B cell (primary cell): ENCODE results near the gene SPTBN1. TPM values are rescaled to one million over a fixed set of nuclear protein-coding genes. Genes with fewer than 3 reads are reported as not detected.

Source experiments
- ATAC-seq: fragments of 200-7000 bp; cut with Tn5 transposase; one replicate; pipeline ENCODE4 v1.10.0; 2021; ENCODE audit warnings: low read depth, mild to moderate bottlenecking, moderate number of reproducible peaks, moderate library complexity
- CTCF ChIA-PET: fragments of 350-600 bp; sonication (Branson Sonifier 250); formaldehyde crosslinking; loops from one replicate; lab custom pipeline; 2021; ENCODE audit warnings: antibody characterized with exemption, inconsistent platforms; lab: Charles Lee
- POLR2A ChIA-PET: fragments of 350-600 bp; sonication (Branson Sonifier 250); formaldehyde crosslinking; loops from one replicate; lab custom pipeline; 2021; ENCODE audit warnings: antibody characterized with exemption; lab: Charles Lee
- DNase-seq: peaks from one replicate; pipeline ENCODE4 v3.0.0; 2013
- H2AFZ ChIP-seq: 2 replicates; pipeline ENCODE4 v1.6.1; 2012; ENCODE audit warnings: mild to moderate bottlenecking, low read depth, low read length; ENCODE audit not compliant: insufficient read depth, poor library complexity, severe bottlenecking
- H3K27ac ChIP-seq, 2 donors: 1 replicate in 1 of 2; 2 replicates in 1 of 2; pipeline ENCODE4 v1.5.1; 2012 to 2013; ENCODE audit warnings: low read length in 2 of 2, mild to moderate bottlenecking in 2 of 2, moderate library complexity in 1 of 2
- H3K27me3 ChIP-seq, 4 experiments: fragments of 200-600 bp in 1 of 4; sonication (generic) in 1 of 4; replicated peaks in 1 of 4; 1 replicate in 2 of 4; 2 replicates in 2 of 4; pipeline versions ENCODE4 v1.6.1 to v1.7.0; 2013 to 2016; ENCODE audit warnings: low read length in 3 of 4, mild to moderate bottlenecking in 2 of 4, mixed read lengths in 1 of 4, moderate library complexity in 1 of 4; ENCODE audit not compliant: insufficient read depth in 4 of 4, control insufficient read depth in 3 of 4; ENCODE audit errors: control extremely low read depth in 1 of 4
- H3K36me3 ChIP-seq, 2 experiments: replicated peaks in 1 of 2; 1 replicate in 1 of 2; 2 replicates in 1 of 2; pipeline versions ENCODE4 v1.6.1 to v1.7.1; 2013; ENCODE audit warnings: low read length in 1 of 2; ENCODE audit not compliant: insufficient read depth in 2 of 2, control insufficient read depth in 1 of 2; ENCODE audit errors: control extremely low read depth in 1 of 2, extremely low read depth in 1 of 2
- H3K4me1 ChIP-seq, 2 donors: fragments of 200-600 bp in 1 of 2; sonication (generic) in 1 of 2; 1 replicate in 1 of 2; 2 replicates in 1 of 2; pipeline versions ENCODE4 v1.5.1 to v1.6.1; 2013 to 2017; ENCODE audit warnings: low read length in 2 of 2; ENCODE audit not compliant: control insufficient read depth in 2 of 2, insufficient read depth in 2 of 2
- H3K4me2 ChIP-seq: replicated peaks from 2 replicates; pipeline ENCODE3; 2012; ENCODE audit warnings: mild to moderate bottlenecking, low read depth, low read length; ENCODE audit not compliant: poor library complexity, severe bottlenecking
- H3K4me3 ChIP-seq, 5 experiments: fragments of 200-600 bp in 1 of 5; sonication (generic) in 1 of 5; 1 replicate in 3 of 5; 2 replicates in 2 of 5; pipeline versions ENCODE4 v1.5.1 to v1.7.0; 2011 to 2016; ENCODE audit warnings: low read length in 4 of 5, mild to moderate bottlenecking in 4 of 5, low read depth in 2 of 5, control low read depth in 1 of 5, moderate library complexity in 1 of 5; ENCODE audit not compliant: insufficient read depth in 1 of 5; ENCODE audit errors: control extremely low read depth in 1 of 5, extremely low read depth in 1 of 5
- H3K79me2 ChIP-seq: fragments of 200-600 bp; sonication (generic); one replicate; pipeline ENCODE4 v1.6.0; 2016; ENCODE audit warnings: low read length; ENCODE audit not compliant: control insufficient read depth, insufficient read depth
- H3K9ac ChIP-seq: fragments of 200-600 bp; sonication (generic); 2 replicates; pipeline ENCODE4 v1.6.1; 2017; ENCODE audit warnings: mild to moderate bottlenecking, low read length, moderate library complexity
- H3K9me3 ChIP-seq, 3 donors: one replicate each; pipeline versions ENCODE4 v1.6.1 to v1.7.1; 2013; ENCODE audit warnings: low read length in 2 of 3; ENCODE audit not compliant: control insufficient read depth in 2 of 3, insufficient read depth in 1 of 3; ENCODE audit errors: control extremely low read depth in 1 of 3
- H4K20me1 ChIP-seq: 2 replicates; pipeline ENCODE4 v1.6.0; 2012; ENCODE audit warnings: mild to moderate bottlenecking, low read length; ENCODE audit not compliant: insufficient read depth, control insufficient read depth, poor library complexity, severe bottlenecking
- H3K27ac Mint-ChIP-seq: one replicate; pipeline ENCODE4 v1.8.0; 2021; ENCODE audit warnings: mixed read lengths
- H3K27me3 Mint-ChIP-seq: one replicate; pipeline ENCODE4 v1.8.0; 2021; ENCODE audit warnings: mixed read lengths
- H3K4me1 Mint-ChIP-seq: one replicate; pipeline ENCODE4 v1.8.0; 2021; ENCODE audit warnings: mixed read lengths
- H3K4me3 Mint-ChIP-seq: one replicate; pipeline ENCODE4 v1.8.0; 2021; ENCODE audit warnings: mixed read lengths
- H3K9me3 Mint-ChIP-seq: one replicate; pipeline ENCODE4 v1.8.0; 2022; ENCODE audit warnings: mixed read lengths; ENCODE audit not compliant: insufficient read depth
- CTCF ChIP-seq: fragments of 200-600 bp; IDR thresholded peaks from one replicate; pipeline ENCODE4 v1.8.0; 2022; ENCODE audit warnings: antibody characterized with exemption, mild to moderate bottlenecking
- EZH2 ChIP-seq: IDR thresholded peaks from 2 replicates; pipeline ENCODE4 v1.6.1; 2012; ENCODE audit warnings: borderline replicate concordance, low read depth, mild to moderate bottlenecking, moderate library complexity, low read length; ENCODE audit not compliant: insufficient read depth, poor library complexity, severe bottlenecking
- WGBS: methylation state at CpG from one replicate; pipeline ENCODE4 v1.1.5; 2013; ENCODE audit warnings: missing lambda C conversion rate; ENCODE audit not compliant: insufficient coverage; 5-methylcytosine and 5-hydroxymethylcytosine counted together
- intact Hi-C: fragments of 100-400 bp; cut with micrococcal nuclease; formaldehyde crosslinking; loops from one replicate; pipeline ENCODE4 v1.10.0; 2022
- polyA plus RNA-seq: library from polyadenylated mRNA; depleted of rRNA; stranded (reverse); fragments of >200 nt; gene quantifications from 2 replicates; pipeline ENCODE4 v1.2.3, GENCODE V29; 2012
- total RNA-seq, 2 donors: library from RNA; stranded (reverse); fragments of 120-200 nt in 1 of 2; gene quantifications; 1 replicate in 1 of 2; 2 replicates in 1 of 2; pipeline versions ENCODE4 v1.2.3 to v1.2.4, GENCODE V29; 2013 to 2022

Gene SPTBN1
- total and polyA plus RNA-seq, 2 donors (not counting 1 experiment from before 2014, with no cell fraction given), result 43.7 to 144 TPM

GRCh38 chr2:54611830-54612545 lies 155.9 kb downstream of the SPTBN1 start:
- H3K9ac ChIP-seq, result no peak overlapping the region
- Mint-ChIP-seq H3K27me3 (no peaks in the 10 kb centered on the region), H3K9me3 (no peaks in the 10 kb centered on the region), H3K4me3 (no peak overlapping the region), H3K4me1 (peaks cover 43% of the 10 kb centered on the region), H3K27ac (peak overlapping the region; percentile 11)
- H2AFZ ChIP-seq, result no peak overlapping the region
- DNase-seq, result no peak
- no peaks in the 10 kb centered on the region for H3K9me3 ChIP-seq
- ChIA-PET CTCF (no interaction called here), POLR2A (no interaction called here)
- peaks cover 25 to 52% of the 10 kb centered on the region in 2 experiments for H3K36me3 ChIP-seq
- intact Hi-C loops, result no loop called here
- ATAC-seq, result no peak
- H3K27ac ChIP-seq, result no peak overlapping the region
- WGBS, result 97% methylated on average over 11 of the region's 14 CpGs
- H3K4me1 ChIP-seq, result peaks cover 7 to 17% of the 10 kb centered on the region in 2 donors
- no peak overlapping the region for H3K4me2 ChIP-seq
- peaks cover 59% of the 10 kb centered on the region for H4K20me1 ChIP-seq
- H3K4me3 ChIP-seq, result no peak overlapping the region
- H3K27me3 ChIP-seq, result no peaks in the 10 kb centered on the region
- peaks cover 79% of the 10 kb centered on the region for H3K79me2 ChIP-seq
- TF ChIP-seq EZH2 (no peak), CTCF (no peak)

- Histone ChIP-seq H3K27ac (no peak overlapping the region), H4K20me1 (peaks cover 48% of the 10 kb centered on the region), H3K9ac (no peak overlapping the region), H3K4me3 (no peak overlapping the region), H3K4me2 (no peak overlapping the region), H2AFZ (no peak overlapping the region), H3K4me1 (peaks cover 10 to 17% of the 10 kb centered on the region in 2 donors), H3K9me3 (no peaks in the 10 kb centered on the region), H3K79me2 (peaks cover 70% of the 10 kb centered on the region), H3K27me3 (no peaks in the 10 kb centered on the region), H3K36me3 (peaks cover 34 to 61% of the 10 kb centered on the region in 2 experiments)
- H3K9me3 Mint-ChIP-seq, result no peaks in the 10 kb centered on the region
- ChIA-PET CTCF (no interaction called here), POLR2A (no interaction called here)
- no peak for DNase-seq
- H3K27ac Mint-ChIP-seq, result peak overlapping the region; percentile 20
- H3K27me3 Mint-ChIP-seq, result no peaks in the 10 kb centered on the region
- TF ChIP-seq EZH2, result no peak
- no peak for TF ChIP-seq CTCF
- ATAC-seq, result no peak
- no peak overlapping the region for H3K4me3 Mint-ChIP-seq
- H3K4me1 Mint-ChIP-seq, result peaks cover 42% of the 10 kb centered on the region
- intact Hi-C loops, result no loop called here
- whole genome bisulfite sequencing, result no CpG with 5 or more reads among the region's 2 CpGs
Observed at GRCh38 chr2:54613386-54613785, 157.3 kb downstream of the SPTBN1 start.
